NK-92 (cell line): ENCODE data around the gene AKT1.
"Not testable (repeated sequence)": the region's sequence is repeated elsewhere in the genome, so short reads cannot be mapped to it uniquely, and the experiment has no call there.

ENCODE experiments used
- DNase-seq: peaks from one replicate; lab custom pipeline; 2025; ENCODE audit not compliant: unreplicated experiment; lab: John Stamatoyannopoulos, UW

Gene AKT1

DNA sequence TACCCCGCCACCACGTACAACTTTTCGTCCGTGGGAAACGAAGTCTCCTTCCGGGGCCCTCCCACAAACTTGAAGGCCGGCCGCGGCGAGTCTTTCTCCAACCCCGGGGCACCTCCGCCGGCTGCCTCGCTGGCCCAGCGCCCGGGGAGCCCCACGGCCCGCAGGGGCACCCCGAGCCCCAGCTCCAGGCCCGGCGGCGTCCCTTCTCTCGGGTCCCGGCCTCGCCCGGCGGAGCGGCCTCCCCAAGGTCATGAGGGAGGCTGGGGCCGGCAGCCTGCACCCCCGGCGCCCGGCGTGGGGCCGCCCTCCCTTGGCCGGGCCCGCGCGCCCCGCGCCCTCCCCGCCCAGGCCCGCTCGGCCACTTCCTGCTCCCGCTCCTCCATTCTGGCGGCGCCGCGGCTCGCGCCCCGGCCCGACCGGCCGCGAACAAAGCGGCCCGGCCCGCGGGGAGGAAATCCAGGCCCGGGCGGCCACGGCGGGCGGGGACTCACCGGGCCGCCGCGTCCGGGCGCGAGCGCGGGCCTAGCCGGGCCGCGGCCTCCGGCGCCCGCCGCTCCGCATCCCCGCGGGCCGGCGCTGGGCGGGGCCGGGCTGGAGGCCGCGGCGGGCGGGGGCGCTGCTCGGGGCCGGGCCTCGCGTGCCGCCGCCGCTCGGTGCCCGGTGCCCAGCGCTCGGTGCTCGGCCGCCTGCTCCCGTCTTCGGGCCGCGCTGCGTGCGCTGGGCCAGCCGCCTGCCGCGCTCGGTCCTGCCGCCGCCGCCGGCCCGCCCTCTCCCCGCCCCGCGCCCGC is at the start of gene AKT1:
TSS of gene AKT1 (minus strand) at position 756 of the 788 bp plus-strand sequence. CDS start 3,105 bp downstream, outside the sequence.
- no peak for DNase-seq

DNA sequence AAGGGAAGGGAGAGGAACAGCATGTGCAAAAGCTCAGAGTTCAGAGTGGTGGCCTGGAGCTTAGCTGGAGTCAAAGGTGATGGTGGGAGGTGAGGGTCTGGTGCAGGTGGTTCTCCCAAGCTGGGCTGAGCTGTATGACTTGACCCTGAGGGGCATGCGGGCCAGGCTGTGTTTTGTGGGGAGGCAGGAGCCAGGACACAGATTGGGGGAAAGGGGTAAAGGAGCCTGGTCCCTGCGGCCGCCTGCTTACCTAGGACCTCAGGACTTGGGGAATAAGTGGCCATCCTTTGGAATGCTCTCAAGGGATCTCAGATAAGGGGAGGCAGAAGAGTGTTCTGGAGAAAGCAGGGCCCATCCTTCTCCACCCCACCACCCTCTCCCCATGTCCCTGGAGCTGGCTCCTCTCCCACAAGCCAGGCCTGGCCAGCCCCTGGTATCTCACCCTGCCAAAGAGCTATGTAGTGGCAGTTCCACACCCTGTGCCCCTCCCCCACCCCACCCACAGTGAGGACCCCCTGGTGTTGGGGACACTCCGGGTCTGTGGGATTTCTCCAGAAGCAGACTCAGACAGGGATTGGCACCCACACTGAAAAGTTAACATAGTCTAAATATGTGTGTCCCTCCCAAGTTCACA is 49.6 kb upstream of the AKT1 start:
- no peak for DNase-seq

DNA sequence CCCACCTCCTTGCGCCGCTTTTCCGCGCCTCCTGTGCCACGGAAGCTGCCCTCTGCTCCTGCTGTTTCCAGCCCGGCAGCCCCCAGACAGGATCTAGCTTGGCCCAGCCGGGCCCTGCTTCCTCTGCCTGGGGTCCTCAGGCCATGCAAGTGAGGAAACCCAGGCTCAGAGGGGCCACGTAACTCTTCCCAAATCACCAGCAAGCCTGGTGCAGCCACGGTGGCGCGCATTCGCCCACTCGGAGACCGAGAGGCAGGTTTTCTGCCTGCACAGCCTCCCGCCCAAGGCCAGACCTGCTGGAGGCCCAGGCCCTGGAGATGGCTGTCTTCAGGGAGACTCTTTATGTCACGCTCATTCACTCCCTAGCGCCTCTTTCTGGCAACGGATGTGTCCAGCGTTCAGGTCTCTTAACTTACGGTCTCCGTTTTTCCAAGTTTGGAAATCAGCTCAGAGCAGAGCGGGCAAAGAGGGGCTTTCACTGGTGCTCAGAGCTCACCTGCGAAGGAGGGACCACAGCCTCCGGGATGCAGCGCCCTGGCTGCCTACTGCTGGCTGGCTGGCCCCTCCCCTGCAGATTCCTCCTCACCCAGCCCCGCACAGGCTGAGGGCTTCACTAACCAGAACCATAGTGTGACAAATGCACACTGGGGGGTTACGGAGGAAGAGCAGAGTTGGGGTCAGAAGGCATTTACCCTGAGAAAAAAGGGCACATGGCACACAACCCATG is 48.9 kb upstream of the AKT1 start:
- no peak for DNase-seq

DNA sequence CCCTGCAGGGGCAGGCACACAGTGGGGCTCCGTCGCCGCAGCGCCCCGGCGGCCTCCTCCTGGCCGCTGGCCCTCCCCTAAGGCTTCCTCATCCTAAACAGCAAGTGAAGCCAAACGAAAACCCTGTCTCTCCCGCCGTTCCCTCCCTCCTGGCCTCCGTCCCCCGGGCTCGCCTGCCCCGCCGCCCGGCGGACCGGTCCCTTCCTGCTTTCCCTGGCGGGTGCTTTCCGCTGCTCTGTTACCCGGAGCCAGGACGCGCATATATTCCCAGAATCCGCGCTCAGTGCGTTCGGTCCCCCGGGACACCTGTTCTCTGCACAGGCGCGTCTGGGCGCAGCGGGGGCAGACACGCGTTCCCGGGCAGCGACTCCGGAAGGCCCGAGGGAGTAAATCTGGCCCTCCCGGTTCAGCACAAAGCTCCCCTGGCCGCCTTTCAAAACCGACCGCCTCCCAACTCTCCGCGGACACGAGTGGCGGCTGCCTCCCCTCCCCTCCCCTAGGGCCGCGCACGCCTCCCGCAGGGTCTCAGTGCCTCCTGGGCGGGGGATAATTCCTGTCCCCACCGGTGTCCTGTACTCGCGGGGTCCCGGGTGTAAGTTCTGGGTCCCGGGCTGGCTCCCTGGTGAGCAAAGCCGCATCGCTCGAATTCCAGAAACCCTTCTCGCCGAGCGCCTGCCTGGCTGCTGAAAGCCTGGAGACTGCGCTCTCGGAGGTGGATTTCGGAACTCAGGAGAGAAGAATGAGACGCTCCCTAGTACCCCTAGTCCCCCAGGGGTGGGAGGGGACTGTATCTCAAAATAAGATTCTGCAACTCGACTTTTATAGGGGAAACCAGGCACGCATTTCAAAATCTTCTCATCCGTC is 48.1 kb upstream of the AKT1 start:
- DNase-seq: no peak

DNA sequence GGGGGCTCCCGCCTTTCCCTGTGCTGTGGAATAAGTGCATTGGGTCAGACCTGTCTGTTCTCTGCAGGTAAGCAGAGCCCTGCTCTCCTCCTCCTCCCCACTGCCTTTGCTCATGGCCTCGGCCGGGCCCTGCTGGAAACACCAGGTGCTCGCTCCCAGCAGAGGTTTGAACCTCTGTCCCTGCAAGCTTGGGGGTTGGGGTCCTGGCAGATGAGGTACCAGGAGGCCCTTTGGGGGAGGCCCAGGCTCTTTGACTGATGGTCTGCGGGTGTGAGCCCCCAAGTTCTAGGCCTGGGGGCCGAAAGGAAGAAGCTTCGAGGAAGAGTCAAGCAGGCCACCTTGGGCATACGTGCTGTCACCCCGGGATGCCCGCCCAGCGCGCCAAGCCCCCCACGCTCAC is 47.5 kb upstream of the AKT1 start:
- no peak for DNase-seq

DNA sequence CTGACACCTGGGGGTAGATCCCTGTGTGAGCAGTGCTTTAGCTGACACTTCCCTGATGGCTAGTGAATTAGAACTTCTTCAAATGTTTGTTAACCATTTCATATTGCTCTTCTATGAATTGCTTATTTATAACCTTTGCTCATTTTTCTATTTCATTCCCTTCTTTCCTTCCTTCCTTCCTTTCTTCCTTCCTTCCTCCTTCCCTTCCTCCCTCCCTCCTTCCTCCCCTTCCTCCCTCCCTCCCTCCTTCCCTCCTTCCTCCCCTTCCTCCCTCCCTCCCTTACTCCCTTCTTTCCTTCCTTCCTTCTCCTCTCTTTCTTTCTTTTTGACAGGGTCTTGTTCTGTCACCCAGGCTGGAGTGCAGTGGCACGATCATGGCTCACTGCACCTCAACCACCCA is 46.2 kb upstream of the AKT1 start:
- no peak for DNase-seq

DNA sequence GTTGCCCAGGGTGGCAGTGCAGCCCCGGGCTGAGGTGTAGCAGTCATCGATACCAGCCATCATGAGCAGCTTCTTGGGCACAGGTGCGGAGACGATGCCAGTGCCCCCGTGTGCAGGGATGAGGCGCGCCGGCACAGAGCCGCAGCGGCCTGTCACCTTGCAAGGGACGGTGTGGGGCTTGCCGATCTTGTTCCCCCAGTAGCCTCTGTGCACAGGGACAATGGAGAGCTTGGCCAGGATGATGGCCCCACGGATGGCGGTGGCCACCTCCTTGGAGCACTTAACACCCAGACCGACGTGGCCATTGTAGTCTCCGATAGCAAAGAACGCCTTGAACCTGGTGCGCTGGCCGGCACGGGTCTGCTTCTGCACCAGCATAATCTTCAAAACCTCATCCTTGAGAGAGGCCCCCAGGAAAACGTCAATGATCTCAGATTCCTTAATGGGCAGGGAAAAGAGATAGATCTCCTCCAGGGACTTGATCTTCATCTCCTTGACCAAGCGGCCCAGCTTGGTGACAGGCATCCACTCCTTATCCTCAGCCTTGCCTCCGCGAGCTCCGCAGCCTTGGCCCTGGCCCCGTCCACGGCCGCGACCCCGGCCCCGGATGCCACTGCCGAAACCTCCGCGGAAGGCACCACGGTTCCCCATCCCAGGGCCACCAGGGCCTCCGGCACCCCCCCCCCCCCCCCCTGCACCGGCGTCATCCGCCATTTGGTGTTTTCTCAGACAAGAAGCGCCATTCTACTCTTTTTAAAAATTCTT is 40.8 kb upstream of the AKT1 start:
- not testable (repeated sequence) for DNase-seq

DNA sequence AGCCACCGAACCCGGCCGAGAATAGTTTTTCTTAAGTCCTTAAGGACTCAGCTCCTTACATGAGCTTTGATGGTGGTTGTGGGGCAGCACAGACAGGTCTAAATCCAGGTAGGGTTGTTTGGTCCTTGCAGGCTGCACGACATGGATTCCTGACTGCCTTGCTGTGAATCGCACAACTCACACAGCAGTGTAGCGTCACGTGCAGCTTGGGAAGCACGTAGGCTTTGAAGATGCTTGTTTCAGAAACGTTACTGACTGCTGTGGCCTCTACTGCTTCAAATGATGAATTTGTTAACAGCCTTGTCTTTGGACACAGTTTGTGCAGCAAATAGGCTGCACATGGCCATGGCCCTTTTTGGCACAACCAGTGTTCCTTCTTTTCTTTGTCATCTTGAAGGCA is 35.2 kb upstream of the AKT1 start:
- no peak for DNase-seq

DNA sequence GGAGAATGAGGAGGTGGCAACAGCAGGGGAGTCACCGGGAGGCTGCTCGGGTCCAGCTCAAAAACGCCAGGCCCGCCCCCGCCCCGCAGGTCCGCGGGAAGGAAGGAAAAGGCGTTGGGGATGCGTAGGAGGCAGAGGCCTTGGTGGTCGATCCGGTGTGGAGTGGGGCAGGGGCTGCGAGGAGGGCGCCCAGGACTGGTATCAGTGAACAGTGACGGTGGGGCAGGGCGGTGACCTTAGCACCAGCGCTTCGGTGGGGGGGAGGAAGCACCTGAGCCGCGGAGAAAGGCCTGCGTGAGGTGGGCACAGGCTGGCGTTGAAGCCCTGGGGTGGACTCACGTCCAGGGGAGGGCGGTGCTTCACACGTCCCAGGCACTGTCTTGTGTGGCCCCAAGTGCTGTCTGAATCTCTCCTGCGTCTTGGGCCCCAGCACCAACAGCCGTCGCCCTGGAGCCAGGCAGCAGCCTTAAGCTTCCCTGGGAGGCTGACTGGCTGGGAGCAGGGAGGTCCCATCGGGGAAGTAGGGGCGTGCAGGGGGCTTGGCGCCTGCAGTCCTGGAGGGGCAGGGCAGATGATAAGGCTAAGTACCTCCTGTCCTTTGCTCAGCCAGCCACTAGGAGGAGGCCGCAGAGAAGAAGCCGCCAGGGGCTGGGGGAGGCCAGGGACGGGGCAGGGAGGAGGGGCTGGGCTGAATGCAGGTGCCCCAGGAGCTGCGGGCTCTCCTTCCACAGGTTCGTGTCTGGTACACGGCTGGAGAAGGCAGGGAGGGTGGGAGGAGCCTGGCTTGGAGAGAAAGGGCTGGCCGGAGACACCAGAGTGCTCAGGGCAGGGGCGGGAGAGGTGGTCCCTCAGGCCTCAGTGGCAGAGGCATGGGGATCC is 31.9 kb upstream of the AKT1 start:
- DNase-seq: no peak

DNA sequence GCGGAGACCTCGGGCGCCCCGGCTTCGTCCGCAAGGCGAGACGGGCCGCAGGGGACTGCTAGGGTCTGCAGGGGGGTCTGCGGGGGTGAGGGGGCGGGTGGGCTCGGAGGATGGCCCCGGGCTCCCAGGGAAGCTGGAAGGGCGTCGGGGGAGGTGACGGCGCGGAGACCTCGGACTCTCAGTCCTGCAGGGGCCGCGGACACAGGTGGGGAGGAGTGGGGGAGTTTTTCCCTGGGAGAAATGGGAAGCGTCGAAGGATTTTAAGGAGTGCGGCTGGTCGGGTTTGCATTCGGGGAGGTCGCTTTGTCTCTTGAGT is 31.3 kb upstream of the AKT1 start:
- DNase-seq: no peak

DNA sequence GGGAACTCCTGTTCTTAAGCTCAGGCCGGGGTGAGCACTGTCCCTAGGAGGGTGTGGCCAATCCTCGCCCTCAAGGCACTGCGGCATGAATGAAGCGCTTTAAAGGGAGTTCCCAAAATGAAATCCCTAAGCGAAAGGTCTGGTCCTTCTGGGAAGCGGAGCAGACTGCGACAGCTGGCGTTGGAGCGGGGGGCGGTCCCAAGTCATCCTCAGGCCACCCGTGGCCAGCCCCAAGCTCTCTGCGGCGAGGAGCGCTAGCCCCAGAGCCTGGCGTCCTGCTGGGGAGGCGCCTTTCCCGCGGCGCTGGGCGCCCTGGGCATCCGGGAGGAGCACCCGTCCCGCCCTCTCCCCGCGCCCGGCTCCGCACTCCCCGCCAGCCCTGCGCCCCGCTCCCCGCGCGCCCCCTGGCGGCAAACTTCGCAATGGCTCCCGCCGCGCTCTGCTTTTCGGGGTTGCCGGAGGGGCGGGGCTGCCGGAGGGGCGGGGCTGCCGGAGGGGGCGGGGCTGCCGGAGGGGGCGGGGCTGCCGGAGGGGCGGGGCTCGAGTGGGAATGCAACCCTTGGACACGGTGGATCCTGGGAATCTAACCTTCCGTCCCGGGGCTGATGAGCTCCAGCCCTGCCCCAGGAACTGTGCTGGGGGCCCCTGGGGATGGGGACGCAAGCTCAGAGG is 30.8 kb upstream of the AKT1 start:
- DNase-seq: peak; percentile 18

DNA sequence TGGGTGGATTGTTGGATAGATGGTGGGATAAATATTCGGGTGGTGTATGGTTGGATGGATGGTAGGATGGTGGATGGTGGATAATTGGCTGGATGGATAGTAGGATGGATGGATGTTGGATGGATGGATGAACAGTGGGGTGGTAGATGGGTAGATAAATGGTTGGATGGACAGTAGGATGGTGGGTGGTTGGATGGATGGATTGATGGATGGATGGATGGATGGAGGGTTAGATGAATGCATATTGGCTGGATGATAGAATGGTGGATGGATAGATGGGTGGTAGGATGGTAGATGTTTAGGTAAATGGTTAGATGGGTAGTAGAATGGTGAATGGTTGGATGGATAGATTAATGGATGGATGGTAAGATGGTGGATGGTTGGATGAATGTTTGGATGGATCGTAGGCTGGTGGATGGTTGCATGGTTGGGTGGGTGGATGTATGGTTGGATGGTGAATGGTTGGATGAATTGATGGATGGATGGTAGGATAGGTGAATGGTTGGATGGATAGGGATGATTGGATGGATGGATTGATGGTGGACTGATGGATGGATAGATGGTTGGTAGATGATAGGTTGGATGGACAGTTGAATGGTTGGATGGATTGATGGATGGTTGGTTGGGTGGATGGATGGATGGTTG is 28.9 kb upstream of the AKT1 start:
- DNase-seq: no peak

DNA sequence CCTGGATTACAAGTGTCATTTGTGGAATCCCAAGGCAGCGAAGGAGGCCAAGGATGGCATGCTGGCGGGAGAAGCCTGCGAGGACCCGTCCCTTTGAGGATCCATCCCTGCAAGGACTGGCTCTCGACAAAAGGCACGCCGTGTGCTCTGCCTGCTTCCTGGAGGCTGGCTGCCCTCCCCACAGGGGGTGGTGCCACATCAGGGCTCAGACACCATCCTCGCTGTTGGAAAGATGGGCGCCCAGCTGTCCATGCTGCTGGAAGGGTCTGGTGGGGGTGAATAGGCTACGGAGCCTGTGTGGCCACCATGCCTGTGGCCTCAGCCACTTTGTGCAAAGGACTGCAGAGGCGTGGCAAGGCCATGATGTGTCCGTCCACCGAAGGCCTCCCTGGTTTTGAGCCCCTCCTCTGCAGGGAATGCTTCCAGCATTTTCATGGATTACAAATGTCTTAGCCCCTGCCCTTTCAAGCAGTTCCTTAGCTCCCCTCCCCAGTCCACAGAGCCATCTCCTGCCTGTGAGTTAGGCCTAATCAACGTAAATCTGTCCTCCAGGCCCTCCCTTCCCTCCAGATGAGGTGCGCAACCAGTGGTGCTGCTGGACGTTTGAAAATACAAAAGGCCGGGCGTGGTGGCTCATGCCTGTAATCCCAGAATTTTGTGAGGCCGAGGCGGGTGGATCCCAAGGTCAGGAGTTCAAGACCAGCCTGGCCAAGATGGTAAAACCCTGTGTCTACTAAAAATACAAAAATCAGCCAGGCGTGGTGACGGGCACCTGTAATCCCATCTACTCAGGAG is 27.5 kb upstream of the AKT1 start:
- DNase-seq: no peak

DNA sequence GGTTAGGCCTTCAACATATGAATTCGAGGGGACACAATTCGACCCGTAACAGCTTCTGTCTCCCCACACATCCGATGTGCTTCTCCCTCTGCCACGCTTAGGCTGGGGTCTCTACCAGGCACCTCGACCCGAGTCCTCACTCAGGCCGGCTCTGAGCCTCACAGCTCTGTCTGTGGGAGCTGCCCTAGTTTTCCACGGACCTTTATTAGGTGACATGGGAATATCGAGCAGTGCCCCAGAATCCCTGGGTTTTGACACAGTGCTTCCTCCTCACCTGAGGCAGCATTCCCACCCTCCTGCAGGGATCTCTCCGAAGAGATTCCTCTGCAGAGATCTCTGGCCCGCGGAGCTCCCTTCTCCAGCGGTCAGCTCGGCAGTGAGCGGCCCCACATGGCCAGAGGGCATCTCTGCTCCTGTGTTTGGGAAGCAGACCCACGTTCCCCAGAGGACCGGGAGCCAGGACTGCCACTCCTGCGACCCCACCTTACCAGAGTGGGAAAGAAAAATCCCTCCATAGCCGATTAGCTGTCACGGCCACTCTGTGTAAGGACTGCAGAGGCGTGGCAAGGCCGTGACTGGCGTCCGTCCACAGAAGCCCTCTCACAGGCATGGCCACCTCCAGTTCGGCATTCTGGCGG is 26.5 kb upstream of the AKT1 start:
- no peak for DNase-seq

DNA sequence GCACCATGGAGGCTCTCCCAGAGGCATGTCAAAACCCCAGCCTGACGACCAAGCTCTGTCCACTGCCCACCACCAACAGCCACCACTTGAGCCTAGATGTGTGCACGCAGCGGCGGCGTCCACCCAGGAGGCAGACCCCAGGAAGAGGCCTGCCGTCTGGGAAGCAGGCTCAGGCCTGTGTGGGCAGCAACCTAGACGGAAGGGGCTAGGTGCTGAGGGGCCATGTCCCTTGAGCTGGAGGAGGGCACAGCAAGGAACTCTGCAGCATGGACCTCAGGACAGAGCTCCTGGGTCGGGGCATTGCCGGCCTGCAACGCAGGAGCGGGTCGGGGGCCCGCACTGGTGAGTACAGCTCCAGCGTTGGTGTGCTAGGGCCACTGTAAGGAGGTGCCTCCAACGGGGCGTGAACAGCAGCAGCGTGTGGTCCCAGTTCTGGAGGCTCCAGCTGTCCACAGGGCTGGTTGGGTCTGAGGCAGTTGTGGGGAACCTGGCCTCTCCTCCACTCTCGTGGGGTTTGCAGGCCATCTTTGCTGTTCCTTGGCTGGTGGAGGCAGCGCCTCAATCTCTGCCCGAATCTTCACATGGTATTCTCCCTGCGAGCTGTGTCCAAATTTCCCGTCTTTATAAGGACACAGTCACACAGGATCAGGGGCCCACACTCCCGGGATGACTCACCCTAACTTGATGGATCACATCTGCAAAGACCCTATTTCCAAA is 25.8 kb upstream of the AKT1 start:
- no peak for DNase-seq

DNA sequence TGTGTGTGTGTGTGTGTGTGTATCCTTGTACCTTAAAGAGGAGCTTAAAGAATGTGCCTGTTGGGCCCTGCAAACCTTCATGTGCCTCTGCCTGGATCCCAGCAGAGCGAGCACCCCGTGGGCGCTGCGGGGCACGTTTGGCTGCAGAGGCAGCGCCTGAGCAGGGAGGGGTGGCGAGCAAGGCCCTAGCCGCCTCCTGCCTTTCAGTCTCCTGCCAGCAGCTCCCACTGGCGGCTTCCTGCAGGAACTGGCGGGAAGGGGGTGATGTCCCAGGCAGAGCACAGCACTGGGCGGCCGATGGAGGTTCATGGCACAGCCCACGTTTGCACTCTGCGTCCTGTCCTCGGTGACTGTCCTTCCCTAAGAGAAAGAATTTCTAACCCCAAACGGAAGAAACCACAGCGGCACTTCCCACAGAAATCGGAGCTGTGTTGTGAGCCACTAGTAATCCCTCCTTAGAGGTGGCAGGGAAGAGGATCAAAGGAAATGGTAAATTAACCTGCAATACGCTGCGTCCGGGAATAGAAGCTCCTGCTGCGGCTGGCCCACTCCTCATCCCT is 25.2 kb upstream of the AKT1 start:
- no peak for DNase-seq
